Measurements from ENCODE around the gene LIPI. TPM values are rescaled to one million over a fixed set of nuclear protein-coding genes. Genes with fewer than 3 reads are reported as not detected.

LIPI gene
- total and polyA plus RNA-seq, 2 experiments from 2014 or later: not detected

- Mint-ChIP-seq H3K27me3 (ENCODE audit: insufficient read depth, low read depth, poor library complexity) (no peaks in the 10 kb centered on the region), H3K4me1 (peaks cover 10% of the 10 kb centered on the region; the same call in 2 of the 3 replicates), H3K27ac (no peak overlapping the region), H3K9me3 (peaks cover 5% of the 10 kb centered on the region), H3K4me3 (no peak overlapping the region), H3K36me3 (ENCODE audit: low read depth) (no peaks in the 10 kb centered on the region; the same call in 2 of the 3 replicates)
- Histone ChIP-seq H4K20me1 (replicated peaks; ENCODE audit: insufficient read depth) (no peaks in the 10 kb centered on the region), H3K79me2 (replicated peaks; ENCODE audit: insufficient read depth) (no peaks in the 10 kb centered on the region), H3K36me3 (ENCODE audit: insufficient read depth) (no peaks in the 10 kb centered on the region), H3K27ac (ENCODE audit: low read depth) (no peak overlapping the region), H3K27me3 (ENCODE audit: insufficient read depth) (no peaks in the 10 kb centered on the region), H3K9me2 (ENCODE audit: insufficient read depth) (peaks cover 6% of the 10 kb centered on the region; the same call in 1 of the 2 replicates), H2AFZ (no peak overlapping the region), H3K4me2 (no peak overlapping the region), H3K4me1 (ENCODE audit: insufficient read depth) (0 out of 2 replicates have a peak, but pooled peaks cover 2% of the 10 kb centered on the region), H3F3A (replicated peaks; ENCODE audit: low read depth) (no peaks in the 10 kb centered on the region), H3K4me3 (no peak overlapping the region)
- ATAC-seq (no peak), DNase-seq (ENCODE audit: low spot score) (no peak)
- TF ChIP-seq EZH2 (IDR thresholded peaks at IDR 0.05; ENCODE audit: low read depth, unreplicated experiment) (no peak), ZNF331 (CRISPR knock-in tag; IDR thresholded peaks at IDR 0.05; ENCODE audit: low read depth) (no peak), JUNB (IDR thresholded peaks at IDR 0.05; ENCODE audit: unreplicated experiment) (no peak), NANOG (IDR thresholded peaks at IDR 0.05; ENCODE audit: borderline replicate concordance) (no peak), EZH2phosphoT487 (IDR thresholded peaks at IDR 0.05; ENCODE audit: unreplicated experiment) (no peak), ZNF114 (CRISPR knock-in tag; IDR thresholded peaks at IDR 0.05) (no peak), ETS1 (IDR thresholded peaks at IDR 0.05) (no peak), REST (IDR thresholded peaks at IDR 0.05; ENCODE audit: unreplicated experiment) (no peak), CREB1 (CRISPR knock-in tag; IDR thresholded peaks at IDR 0.05; ENCODE audit: low read depth) (no peak), CTCF (conservative IDR thresholded peaks at IDR 0.05; ENCODE audit: low read depth in 2 of 2) (no peak), POLR2AphosphoS5 (IDR thresholded peaks at IDR 0.05; ENCODE audit: low read depth) (no peak), STAT1 (IDR thresholded peaks at IDR 0.05; ENCODE audit: unreplicated experiment) (no peak), ZNF462 (CRISPR knock-in tag; IDR thresholded peaks at IDR 0.05) (no peak)
These were observed 112.8 kb downstream of the LIPI start for GRCh38 chr21:14097881-14098499.

All from GM23338 (cell line).